ENCODE data around the gene TMEM176B. TPM values are rescaled to one million over a fixed set of nuclear protein-coding genes. Genes with fewer than 3 reads are reported as not detected.

Gene TMEM176B
- total RNA-seq, 2 donors from 2014 or later, result 4.5 to 14.5 TPM

GRCh38 chr7:150823484-150824126 is 23.4 kb upstream of the TMEM176B start:
- intact Hi-C loops (cut with DNase I), result no loop called here
- Histone ChIP-seq H3K9me3 (no peaks in the 10 kb centered on the region), H3K27me3 (replicated peaks; ENCODE audit: insufficient read depth) (no peaks in the 10 kb centered on the region), H3K4me1 (replicated peaks) (no peaks in the 10 kb centered on the region), H3K27ac (no peak overlapping the region), H3K36me3 (no peaks in the 10 kb centered on the region), H3K4me3 (no peak overlapping the region)
- no peak for DNase-seq (ENCODE audit: low spot score)
- TF ChIP-seq, protein P1, sequence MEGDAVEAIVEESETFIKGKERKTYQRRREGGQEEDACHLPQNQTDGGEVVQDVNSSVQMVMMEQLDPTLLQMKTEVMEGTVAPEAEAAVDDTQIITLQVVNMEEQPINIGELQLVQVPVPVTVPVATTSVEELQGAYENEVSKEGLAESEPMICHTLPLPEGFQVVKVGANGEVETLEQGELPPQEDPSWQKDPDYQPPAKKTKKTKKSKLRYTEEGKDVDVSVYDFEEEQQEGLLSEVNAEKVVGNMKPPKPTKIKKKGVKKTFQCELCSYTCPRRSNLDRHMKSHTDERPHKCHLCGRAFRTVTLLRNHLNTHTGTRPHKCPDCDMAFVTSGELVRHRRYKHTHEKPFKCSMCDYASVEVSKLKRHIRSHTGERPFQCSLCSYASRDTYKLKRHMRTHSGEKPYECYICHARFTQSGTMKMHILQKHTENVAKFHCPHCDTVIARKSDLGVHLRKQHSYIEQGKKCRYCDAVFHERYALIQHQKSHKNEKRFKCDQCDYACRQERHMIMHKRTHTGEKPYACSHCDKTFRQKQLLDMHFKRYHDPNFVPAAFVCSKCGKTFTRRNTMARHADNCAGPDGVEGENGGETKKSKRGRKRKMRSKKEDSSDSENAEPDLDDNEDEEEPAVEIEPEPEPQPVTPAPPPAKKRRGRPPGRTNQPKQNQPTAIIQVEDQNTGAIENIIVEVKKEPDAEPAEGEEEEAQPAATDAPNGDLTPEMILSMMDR (IDR thresholded peaks at IDR 0.05), result no peak
- TF ChIP-seq POLR2AphosphoS5 (IDR thresholded peaks at IDR 0.05) (no peak), POLR2A (IDR thresholded peaks at IDR 0.05) (no peak)
- WGBS, result 82% methylated on average over 10 of the region's 10 CpGs

DNA sequence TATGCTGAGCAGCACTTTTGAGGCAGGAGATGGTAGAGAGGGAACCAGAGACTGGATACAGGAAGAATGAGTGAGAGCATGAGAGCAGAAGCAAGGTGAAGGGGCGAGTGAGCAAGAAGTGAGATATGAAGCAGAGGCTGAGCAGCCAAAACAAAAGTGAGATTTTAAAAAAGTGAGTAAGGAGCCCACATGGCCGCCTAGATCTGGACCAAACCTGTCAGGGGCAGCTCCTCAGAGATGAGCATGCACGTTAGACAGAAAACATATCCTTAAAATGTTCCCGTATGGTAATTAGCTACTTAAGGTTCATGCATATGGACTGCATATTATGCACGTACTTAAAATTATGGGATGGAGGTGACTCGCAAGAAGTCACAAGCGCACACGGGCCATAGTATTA is 22.9 kb upstream of the TMEM176B start:
- WGBS, result 89% methylated on average over 8 of the region's 8 CpGs
- DNase-seq (ENCODE audit: low spot score), result no peak
- H3K27ac ChIP-seq, result no peak overlapping the region
- H3K4me3 ChIP-seq, result no peak overlapping the region
- no peaks in the 10 kb centered on the region for H3K36me3 ChIP-seq
- no peak for TF ChIP-seq POLR2A (IDR thresholded peaks at IDR 0.05)
- TF ChIP-seq POLR2AphosphoS5 (IDR thresholded peaks at IDR 0.05), result no peak
- TF ChIP-seq, protein P1 (IDR thresholded peaks at IDR 0.05), result no peak
- intact Hi-C loops (cut with DNase I), result no loop called here
- no peaks in the 10 kb centered on the region for H3K9me3 ChIP-seq
- H3K27me3 ChIP-seq (replicated peaks; ENCODE audit: insufficient read depth), result no peaks in the 10 kb centered on the region
- no peaks in the 10 kb centered on the region for H3K4me1 ChIP-seq (replicated peaks)

DNA sequence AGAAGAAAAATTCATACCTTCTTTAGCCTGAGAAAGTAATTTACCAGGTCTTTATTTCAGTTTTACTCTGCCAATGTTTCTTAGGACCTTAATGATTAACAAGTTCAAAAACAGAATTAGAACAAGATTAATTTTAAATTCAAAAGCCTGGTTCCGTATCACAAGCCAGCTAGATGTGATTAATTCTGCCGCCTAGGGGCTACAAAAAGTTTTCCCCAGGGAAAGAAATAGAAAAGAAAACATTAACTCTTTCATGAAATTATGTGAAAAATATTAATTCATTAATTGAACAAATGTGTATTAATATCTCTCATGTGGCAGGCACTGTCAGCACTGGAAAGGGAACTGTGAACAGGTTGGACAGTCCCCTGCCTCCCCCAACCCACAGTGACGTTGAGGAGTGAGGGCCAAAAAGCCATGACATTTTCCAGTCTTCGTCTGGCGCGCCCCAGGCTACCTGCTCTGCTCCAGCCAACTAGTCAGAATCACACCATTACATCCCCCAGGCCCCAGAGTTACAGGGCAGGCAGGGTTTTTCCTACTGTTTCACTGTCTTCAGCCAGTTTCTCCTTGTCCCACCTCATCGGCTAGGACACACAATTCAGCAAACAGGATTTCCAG is 20.5 kb upstream of the TMEM176B start:
- no peak overlapping the region for H3K4me3 ChIP-seq
- TF ChIP-seq, protein P1 (IDR thresholded peaks at IDR 0.05), result no peak
- TF ChIP-seq POLR2A (IDR thresholded peaks at IDR 0.05) (no peak), POLR2AphosphoS5 (IDR thresholded peaks at IDR 0.05) (no peak)
- H3K27me3 ChIP-seq (replicated peaks; ENCODE audit: insufficient read depth), result no peaks in the 10 kb centered on the region
- no peak for DNase-seq (ENCODE audit: low spot score)
- intact Hi-C loops (cut with DNase I), result no loop called here
- WGBS, result 80% methylated on average over 7 of the region's 7 CpGs
- H3K9me3 ChIP-seq, result no peaks in the 10 kb centered on the region
- H3K36me3 ChIP-seq, result no peaks in the 10 kb centered on the region
- H3K4me1 ChIP-seq (replicated peaks), result no peaks in the 10 kb centered on the region
- H3K27ac ChIP-seq, result no peak overlapping the region

DNA sequence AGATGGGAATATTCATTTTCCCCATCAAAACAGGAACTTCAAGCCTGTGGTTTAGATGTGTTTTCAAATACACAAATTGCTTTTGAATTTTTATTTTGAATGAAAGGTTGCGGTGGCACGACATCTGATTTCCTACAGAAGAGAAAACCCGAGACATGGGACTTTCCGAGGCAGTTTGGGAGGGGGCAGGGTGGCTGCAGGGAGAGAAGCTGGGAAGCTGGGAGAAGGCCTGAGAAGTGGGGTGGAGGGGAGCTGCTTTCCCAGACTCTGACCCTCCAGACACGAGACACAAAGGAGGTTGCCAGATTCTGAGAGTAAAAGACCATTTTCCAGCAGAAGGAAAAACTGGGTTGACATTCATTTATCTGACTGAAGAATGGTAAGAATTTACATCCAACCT is 20.0 kb upstream of the TMEM176B start:
- H3K36me3 ChIP-seq, result no peaks in the 10 kb centered on the region
- H3K4me3 ChIP-seq, result no peak overlapping the region
- no peak overlapping the region for H3K27ac ChIP-seq
- intact Hi-C loops (cut with DNase I), result no loop called here
- no peaks in the 10 kb centered on the region for H3K9me3 ChIP-seq
- H3K27me3 ChIP-seq (replicated peaks; ENCODE audit: insufficient read depth), result no peaks in the 10 kb centered on the region
- no peak for DNase-seq (ENCODE audit: low spot score)
- WGBS, result 54% methylated on average over 5 of the region's 5 CpGs
- TF ChIP-seq, protein P1 (IDR thresholded peaks at IDR 0.05), result no peak
- TF ChIP-seq POLR2A (IDR thresholded peaks at IDR 0.05) (no peak), POLR2AphosphoS5 (IDR thresholded peaks at IDR 0.05) (no peak)
- no peaks in the 10 kb centered on the region for H3K4me1 ChIP-seq (replicated peaks)

DNA sequence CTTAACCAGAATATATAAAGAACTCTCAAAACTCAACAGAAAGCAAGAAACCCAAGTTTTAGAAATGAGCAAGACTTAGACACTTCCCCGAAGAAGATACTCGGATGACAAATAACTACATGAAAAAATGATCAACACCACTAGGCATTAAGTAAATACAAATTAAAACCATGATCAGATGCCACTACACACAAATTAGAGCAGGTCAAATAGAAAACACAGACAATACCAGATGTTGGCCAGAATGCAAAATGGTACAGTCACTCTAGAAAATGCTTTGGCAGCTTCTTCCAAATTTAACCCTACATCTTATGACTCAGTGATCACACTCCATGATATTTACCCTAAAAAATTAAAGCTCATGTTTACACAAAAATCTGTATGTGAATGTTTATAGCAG is 18.8 kb upstream of the TMEM176B start:
- no peak overlapping the region for H3K27ac ChIP-seq
- H3K36me3 ChIP-seq, result no peaks in the 10 kb centered on the region
- intact Hi-C loops (cut with DNase I), result no loop called here
- no peak overlapping the region for H3K4me3 ChIP-seq
- no peaks in the 10 kb centered on the region for H3K4me1 ChIP-seq (replicated peaks)
- TF ChIP-seq POLR2AphosphoS5 (IDR thresholded peaks at IDR 0.05), result no peak
- TF ChIP-seq POLR2A (IDR thresholded peaks at IDR 0.05), result no peak
- TF ChIP-seq, protein P1 (IDR thresholded peaks at IDR 0.05), result no peak
- 87% methylated on average over 2 of the region's 2 CpGs for WGBS
- no peak for DNase-seq (ENCODE audit: low spot score)
- H3K27me3 ChIP-seq (replicated peaks; ENCODE audit: insufficient read depth), result no peaks in the 10 kb centered on the region
- no peaks in the 10 kb centered on the region for H3K9me3 ChIP-seq
